ENCODE data around the gene CCNC.

DNA sequence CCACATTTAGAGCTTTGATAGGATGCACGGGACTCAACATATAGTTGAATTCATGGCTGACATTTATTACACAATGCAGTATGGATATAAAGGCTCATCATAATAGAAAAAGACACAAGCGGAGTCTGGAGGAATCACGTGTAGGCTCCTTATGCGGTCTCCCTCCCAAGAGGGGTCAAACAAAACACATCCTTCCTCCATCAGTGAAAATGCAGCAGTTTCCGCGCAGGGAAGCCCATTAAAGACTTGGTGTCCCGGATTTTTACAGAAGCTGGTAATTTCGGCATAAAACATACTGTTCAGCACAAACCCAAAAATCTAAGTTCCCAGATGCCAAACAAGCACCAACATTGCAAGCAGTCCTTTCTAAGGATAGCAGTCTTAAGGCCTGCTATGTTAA lies 54.4 kb downstream of the CCNC start:
- TF ChIP-seq, protein P1, sequence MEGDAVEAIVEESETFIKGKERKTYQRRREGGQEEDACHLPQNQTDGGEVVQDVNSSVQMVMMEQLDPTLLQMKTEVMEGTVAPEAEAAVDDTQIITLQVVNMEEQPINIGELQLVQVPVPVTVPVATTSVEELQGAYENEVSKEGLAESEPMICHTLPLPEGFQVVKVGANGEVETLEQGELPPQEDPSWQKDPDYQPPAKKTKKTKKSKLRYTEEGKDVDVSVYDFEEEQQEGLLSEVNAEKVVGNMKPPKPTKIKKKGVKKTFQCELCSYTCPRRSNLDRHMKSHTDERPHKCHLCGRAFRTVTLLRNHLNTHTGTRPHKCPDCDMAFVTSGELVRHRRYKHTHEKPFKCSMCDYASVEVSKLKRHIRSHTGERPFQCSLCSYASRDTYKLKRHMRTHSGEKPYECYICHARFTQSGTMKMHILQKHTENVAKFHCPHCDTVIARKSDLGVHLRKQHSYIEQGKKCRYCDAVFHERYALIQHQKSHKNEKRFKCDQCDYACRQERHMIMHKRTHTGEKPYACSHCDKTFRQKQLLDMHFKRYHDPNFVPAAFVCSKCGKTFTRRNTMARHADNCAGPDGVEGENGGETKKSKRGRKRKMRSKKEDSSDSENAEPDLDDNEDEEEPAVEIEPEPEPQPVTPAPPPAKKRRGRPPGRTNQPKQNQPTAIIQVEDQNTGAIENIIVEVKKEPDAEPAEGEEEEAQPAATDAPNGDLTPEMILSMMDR (conservative IDR thresholded peaks at IDR 0.05; ENCODE audit: low read depth in 2 of 2): no peak
- TF ChIP-seq, protein P2, sequence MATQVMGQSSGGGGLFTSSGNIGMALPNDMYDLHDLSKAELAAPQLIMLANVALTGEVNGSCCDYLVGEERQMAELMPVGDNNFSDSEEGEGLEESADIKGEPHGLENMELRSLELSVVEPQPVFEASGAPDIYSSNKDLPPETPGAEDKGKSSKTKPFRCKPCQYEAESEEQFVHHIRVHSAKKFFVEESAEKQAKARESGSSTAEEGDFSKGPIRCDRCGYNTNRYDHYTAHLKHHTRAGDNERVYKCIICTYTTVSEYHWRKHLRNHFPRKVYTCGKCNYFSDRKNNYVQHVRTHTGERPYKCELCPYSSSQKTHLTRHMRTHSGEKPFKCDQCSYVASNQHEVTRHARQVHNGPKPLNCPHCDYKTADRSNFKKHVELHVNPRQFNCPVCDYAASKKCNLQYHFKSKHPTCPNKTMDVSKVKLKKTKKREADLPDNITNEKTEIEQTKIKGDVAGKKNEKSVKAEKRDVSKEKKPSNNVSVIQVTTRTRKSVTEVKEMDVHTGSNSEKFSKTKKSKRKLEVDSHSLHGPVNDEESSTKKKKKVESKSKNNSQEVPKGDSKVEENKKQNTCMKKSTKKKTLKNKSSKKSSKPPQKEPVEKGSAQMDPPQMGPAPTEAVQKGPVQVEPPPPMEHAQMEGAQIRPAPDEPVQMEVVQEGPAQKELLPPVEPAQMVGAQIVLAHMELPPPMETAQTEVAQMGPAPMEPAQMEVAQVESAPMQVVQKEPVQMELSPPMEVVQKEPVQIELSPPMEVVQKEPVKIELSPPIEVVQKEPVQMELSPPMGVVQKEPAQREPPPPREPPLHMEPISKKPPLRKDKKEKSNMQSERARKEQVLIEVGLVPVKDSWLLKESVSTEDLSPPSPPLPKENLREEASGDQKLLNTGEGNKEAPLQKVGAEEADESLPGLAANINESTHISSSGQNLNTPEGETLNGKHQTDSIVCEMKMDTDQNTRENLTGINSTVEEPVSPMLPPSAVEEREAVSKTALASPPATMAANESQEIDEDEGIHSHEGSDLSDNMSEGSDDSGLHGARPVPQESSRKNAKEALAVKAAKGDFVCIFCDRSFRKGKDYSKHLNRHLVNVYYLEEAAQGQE (IDR thresholded peaks at IDR 0.05; ENCODE audit: unreplicated experiment): no peak
- TF ChIP-seq, protein P3, sequence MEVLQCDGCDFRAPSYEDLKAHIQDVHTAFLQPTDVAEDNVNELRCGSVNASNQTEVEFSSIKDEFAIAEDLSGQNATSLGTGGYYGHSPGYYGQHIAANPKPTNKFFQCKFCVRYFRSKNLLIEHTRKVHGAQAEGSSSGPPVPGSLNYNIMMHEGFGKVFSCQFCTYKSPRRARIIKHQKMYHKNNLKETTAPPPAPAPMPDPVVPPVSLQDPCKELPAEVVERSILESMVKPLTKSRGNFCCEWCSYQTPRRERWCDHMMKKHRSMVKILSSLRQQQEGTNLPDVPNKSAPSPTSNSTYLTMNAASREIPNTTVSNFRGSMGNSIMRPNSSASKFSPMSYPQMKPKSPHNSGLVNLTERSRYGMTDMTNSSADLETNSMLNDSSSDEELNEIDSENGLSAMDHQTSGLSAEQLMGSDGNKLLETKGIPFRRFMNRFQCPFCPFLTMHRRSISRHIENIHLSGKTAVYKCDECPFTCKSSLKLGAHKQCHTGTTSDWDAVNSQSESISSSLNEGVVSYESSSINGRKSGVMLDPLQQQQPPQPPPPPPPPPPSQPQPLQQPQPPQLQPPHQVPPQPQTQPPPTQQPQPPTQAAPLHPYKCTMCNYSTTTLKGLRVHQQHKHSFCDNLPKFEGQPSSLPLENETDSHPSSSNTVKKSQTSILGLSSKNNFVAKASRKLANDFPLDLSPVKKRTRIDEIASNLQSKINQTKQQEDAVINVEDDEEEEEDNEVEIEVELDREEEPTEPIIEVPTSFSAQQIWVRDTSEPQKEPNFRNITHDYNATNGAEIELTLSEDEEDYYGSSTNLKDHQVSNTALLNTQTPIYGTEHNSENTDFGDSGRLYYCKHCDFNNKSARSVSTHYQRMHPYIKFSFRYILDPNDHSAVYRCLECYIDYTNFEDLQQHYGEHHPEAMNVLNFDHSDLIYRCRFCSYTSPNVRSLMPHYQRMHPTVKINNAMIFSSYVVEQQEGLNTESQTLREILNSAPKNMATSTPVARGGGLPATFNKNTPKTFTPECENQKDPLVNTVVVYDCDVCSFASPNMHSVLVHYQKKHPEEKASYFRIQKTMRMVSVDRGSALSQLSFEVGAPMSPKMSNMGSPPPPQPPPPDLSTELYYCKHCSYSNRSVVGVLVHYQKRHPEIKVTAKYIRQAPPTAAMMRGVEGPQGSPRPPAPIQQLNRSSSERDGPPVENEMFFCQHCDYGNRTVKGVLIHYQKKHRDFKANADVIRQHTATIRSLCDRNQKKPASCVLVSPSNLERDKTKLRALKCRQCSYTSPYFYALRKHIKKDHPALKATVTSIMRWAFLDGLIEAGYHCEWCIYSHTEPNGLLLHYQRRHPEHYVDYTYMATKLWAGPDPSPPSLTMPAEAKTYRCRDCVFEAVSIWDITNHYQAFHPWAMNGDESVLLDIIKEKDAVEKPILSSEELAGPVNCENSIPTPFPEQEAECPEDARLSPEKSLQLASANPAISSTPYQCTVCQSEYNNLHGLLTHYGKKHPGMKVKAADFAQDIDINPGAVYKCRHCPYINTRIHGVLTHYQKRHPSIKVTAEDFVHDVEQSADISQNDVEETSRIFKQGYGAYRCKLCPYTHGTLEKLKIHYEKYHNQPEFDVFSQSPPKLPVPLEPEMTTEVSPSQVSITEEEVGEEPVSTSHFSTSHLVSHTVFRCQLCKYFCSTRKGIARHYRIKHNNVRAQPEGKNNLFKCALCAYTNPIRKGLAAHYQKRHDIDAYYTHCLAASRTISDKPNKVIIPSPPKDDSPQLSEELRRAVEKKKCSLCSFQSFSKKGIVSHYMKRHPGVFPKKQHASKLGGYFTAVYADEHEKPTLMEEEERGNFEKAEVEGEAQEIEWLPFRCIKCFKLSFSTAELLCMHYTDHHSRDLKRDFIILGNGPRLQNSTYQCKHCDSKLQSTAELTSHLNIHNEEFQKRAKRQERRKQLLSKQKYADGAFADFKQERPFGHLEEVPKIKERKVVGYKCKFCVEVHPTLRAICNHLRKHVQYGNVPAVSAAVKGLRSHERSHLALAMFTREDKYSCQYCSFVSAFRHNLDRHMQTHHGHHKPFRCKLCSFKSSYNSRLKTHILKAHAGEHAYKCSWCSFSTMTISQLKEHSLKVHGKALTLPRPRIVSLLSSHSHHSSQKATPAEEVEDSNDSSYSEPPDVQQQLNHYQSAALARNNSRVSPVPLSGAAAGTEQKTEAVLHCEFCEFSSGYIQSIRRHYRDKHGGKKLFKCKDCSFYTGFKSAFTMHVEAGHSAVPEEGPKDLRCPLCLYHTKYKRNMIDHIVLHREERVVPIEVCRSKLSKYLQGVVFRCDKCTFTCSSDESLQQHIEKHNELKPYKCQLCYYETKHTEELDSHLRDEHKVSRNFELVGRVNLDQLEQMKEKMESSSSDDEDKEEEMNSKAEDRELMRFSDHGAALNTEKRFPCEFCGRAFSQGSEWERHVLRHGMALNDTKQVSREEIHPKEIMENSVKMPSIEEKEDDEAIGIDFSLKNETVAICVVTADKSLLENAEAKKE (CRISPR knock-in tag; IDR thresholded peaks at IDR 0.05): no peak
- TF ChIP-seq EZH2phosphoT487 (IDR thresholded peaks at IDR 0.05; ENCODE audit: unreplicated experiment): no peak

Data from GM23338 (cell line).